ENCODE data around the gene POMZP3.
A peak's percentile ranks its signal among the peaks of the same experiment; 100 is the strongest.
"Not testable (repeated sequence)": the region's sequence is repeated elsewhere in the genome, so short reads cannot be mapped to it uniquely, and the experiment has no call there.

POMZP3 gene

DNA sequence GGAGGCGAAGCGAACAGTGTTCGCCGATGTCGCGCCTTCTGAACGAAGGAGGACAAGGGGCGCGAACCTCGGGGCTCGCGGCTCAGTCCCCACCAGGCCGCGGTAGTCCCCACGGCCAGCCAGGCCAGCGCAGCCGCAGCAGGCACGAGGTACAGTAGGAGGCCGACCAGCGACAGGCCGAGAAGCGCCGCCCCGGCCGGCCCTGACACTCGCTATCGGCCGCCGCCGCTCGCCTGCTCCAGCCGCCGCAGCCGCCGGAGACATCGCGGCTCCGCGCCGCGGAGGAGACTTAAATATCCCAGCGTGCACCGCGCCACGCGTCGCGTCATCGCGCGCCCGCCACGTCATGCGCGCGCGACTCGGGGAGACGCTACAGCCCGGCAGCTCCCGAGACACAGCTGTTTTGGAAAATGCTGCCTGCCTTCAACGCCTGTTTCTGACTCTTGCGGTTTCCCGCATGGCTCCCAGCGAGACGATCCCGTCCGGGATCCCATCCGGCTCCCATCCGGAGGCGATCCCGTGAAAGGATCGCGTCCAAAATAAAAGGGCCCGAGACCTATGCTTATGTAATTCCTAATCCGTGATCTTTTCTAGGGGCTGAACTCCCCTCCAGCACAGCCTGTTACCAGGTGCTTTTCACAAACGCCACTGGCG is at the start of gene POMZP3:
TSS of gene POMZP3 (minus strand) at position 291 of the 654 bp plus-strand sequence. CDS start 1,215 bp downstream, outside the sequence.
- peak; percentile 25 for DNase-seq (ENCODE audit: low spot score)

DNA sequence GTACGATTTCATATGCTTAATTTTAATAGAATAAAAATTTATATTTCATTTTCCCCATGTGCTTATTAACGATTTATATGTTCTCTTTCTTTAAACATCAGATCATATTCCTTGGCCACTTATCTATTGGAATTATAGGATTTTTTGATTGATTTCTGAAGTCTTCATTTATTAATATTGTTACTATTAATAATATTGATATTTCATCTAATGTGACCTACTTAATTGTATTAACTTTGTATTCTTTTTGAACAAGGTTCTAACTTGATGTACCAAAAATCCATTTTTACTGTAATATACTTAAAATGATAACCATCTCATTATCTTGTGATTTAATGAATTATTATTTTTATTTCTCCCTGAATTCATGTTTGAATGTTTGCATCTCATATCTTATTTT is 48.7 kb upstream of the POMZP3 start:
- not testable (repeated sequence) for DNase-seq (ENCODE audit: low spot score)

DNA sequence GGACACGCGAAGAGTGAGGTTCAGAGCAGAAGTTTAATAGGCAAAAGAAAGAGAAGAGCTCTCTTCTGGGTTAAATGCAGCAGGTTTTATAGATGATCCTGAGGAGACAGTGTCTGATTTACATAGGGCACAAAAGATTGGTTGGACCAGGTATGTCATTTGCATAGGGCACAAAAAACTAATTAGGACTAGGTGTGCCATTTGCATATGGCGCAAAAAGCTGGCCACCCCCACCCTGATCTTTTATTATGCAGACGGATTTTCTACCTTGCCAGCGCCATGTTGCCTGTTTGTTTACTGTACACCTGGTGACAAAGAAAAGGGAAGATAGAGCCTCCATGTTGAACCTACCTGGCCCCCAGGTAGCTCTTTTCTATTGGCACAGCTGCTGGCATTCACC is 46.3 kb upstream of the POMZP3 start:
- not testable (repeated sequence) for DNase-seq (ENCODE audit: low spot score)

GRCh38 chr7:76659212-76659611 is 32.1 kb upstream of the POMZP3 start:
- not testable (repeated sequence) for DNase-seq (ENCODE audit: low spot score)

DNA sequence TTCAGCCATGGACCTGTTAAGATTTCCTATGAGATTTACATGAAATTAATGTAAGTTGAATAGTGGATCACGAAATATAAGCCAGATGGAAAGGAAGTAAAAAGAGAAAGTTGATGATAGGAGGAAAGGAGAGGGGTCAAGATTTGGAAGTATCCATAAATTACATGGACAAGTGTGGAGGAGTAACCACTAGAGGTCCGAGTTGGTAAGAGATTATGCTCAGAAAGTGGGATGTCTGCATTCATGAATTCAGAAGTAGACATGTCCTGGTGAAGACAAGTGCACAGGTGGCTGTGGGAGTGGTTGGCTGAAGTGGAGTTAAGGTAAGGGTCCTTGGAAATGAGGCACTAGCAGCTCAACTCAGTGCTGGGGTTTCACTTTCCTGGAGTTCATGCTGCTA is 29.3 kb upstream of the POMZP3 start:
- DNase-seq (ENCODE audit: low spot score), result not testable (repeated sequence)

DNA sequence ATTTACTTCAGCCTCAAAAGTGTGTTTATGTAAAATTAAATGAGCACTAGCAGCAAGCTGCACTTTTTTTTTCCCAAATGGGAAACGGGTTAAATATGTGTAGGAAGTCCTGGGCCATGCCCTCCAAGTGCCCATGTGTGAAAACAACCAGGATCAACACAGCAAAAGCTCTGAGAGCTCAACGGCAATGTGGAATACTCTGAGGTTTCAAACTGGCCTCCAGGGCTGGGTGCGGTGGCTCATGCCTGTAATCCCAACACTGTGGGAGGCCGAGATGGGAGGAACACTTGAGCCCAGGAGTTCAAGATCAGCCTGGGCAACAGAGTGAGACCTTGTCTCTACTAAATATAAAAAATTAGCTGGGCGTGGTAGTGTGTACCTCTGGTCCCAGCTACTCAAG is 15.5 kb upstream of the POMZP3 start:
- DNase-seq (ENCODE audit: low spot score), result not testable (repeated sequence)

DNA sequence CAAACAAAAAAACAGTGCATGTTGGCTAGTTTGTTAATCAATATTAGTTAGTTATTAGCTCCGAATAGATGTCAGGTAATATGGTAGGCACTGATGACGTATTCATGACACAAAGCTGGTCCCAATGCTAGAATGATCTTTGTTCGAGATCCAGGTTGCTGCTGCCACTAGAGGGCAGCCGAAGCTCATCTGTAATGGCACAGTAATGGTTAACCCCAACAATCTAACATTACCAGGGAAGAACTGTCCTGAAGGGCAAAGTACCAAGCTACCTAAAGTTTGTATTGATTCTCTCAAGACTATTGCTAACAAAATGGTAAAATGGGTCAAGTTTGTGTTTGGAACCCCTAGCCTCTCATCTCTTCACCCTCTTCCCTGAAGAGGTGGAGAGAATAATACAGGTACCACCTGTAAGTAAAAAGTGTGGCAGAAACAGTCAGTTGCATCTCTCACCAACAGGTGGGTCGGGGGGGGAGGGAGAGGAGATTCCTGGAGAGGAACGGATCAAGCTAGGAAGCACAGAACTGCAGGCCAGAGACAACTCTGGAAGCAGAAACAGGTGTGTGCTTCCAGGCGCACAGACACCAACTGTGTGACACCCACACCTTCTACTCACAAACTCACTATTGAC is 10.1 kb upstream of the POMZP3 start:
- not testable (repeated sequence) for DNase-seq (ENCODE audit: low spot score)

GRCh38 chr7:76626581-76626980 is 498 bp downstream of the POMZP3 start:
- DNase-seq (ENCODE audit: low spot score), result not testable (repeated sequence)

GRCh38 chr7:76619439-76620190 is 7.5 kb downstream of the POMZP3 start:
- DNase-seq (ENCODE audit: low spot score), result not testable (repeated sequence)

- not testable (repeated sequence) for DNase-seq (ENCODE audit: low spot score)
Observed at GRCh38 chr7:76613783-76614182, 13.3 kb downstream of the POMZP3 start.

DNA sequence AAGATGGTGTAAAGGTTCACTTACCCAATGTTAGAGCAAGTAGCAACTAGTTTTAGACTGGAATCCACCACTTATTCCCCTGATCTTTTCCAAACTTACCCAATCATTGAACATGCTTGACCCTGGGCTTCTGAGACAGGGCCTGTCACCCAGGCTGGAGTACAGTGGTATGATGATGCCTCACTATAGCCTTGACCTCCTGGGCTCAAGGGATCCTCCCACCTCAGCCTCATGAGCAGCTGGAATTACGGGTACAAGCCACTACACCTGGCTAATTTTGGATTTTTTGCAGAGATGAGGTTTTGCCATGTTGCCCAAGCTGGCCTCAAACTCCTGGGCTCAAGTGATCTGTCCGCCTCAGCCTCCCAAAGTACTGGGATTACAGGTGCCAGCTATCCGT is 14.8 kb downstream of the POMZP3 start:
- not testable (repeated sequence) for DNase-seq (ENCODE audit: low spot score)

DNA sequence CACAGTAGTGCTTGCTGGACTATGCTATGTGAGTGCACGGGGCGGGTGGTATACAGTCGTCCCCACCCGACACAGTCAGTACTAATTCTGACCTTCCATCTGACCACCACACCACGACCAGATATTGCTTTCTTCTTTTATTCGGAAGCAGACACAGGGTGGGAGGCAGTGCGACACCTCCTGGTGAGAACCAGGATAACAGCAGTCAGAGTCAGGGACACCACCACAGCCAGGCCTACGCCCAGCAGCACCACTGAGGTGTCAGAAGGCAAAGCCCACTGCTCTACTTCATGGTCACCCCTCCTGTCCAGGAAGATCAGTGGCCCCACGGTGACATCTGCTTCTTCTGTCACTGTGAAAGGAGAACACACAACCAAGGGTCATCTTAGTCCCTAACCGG is 17.2 kb downstream of the POMZP3 start:
- not testable (repeated sequence) for DNase-seq (ENCODE audit: low spot score)

GRCh38 chr7:76608469-76608868 is 18.6 kb downstream of the POMZP3 start:
- DNase-seq (ENCODE audit: low spot score), result not testable (repeated sequence)

- DNase-seq (ENCODE audit: low spot score), result peak; percentile 55
Observed at GRCh38 chr7:76606027-76606426, 21.1 kb downstream of the POMZP3 start.

GRCh38 chr7:76600650-76601049 is 26.4 kb downstream of the POMZP3 start:
- not testable (repeated sequence) for DNase-seq (ENCODE audit: low spot score)

- DNase-seq (ENCODE audit: low spot score), result not testable (repeated sequence)
Observed at GRCh38 chr7:76600116-76600482, 27.0 kb downstream of the POMZP3 start.

DNA sequence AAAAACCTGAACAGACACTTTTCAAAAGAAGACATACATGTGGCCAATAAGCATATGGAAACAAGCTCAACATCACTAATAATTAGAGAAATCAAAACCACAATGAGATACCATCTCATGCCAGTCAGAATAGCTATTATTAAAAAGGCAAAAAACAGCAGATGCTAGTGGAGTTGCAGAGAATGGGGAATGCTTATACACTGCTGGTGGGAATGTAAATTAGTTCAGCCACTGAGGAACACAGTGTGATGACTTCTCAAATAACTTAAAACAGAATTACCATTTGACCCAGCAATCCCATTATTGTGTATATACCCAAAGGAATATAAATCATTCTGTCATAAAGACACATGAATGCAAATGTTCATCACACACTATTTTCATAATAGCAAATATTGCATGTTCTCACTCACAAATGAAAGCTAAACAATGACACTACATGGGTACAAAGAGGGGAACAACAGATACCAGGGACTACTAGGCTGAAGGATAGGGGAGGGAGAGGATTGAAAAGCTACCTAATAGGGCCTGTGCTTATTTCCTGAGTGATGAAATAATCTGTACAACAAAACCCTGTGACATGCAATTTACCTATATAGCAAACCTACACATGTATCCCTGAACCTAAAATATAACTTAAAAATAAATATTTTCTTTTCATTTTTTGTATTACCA is 28.4 kb downstream of the POMZP3 start:
- DNase-seq (ENCODE audit: low spot score), result not testable (repeated sequence)

DNA sequence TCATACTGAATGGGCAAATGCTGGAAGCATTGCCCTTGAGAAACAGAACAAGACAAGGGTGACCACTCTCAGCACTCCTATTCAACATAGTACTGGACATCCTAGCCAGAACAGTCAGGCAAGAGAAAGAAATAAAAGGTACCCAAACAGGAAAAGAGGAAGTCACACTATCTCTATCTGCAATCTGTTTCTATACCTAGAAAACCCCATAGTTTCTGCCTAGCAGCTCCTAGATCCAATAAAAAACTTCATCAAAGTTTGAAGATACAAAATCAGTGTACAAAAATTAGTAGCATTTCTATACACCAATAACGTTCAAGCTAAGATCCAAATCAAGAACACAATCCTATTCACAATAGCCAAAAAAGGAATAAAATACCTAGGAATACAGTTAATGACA is 29.8 kb downstream of the POMZP3 start:
- DNase-seq (ENCODE audit: low spot score), result not testable (repeated sequence)

DNA sequence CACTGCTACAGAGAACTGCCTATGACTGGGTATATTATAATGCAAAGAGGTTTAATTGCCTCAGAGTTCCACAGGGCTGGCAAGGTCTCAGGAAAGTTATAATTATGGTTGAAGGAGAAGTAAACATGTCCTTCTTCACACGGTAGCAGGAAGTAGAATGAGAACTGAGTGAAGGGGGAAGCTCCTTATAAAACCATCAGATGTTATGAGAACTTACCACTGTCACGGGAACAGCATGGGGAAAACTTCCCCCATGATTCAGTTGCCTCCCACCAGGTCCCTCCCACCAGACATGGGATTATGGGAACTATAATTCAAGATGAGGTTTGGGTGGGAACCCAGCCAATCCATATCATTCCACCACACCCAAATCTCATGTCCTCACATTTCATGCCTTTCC is 34.4 kb downstream of the POMZP3 start:
- DNase-seq (ENCODE audit: low spot score), result not testable (repeated sequence)

DNA sequence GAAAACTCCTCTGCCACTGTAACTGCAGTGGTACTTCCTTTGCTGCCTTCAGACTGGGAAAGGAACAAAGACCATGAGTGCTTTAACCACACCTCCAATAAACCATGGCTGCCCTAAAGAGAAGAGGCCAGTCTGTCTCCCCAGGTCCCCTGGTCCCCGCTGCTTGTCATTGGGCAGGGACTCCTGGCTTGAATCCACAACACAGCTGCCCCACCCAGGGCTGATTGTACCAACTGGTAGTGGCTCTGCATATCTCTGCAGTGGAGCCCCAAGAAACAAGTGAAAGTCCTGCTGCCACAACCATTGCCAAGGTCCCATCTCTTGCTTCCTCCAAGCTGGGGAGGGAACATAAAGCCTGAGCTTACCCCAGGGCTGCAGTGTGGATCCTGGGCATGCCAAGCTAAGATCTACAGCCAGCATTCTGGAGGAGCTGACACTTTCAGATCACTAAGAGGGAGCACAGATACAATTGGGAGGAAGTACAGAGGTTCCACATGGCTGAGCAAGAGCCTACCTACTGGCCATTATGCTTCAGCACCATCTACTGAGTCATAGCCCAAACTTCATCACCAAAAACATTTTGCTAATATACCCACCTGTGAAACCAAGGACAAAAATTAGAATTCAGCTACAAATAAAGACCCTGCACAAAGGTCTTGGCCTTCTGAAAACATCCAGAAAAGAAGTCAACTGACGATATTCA is 35.3 kb downstream of the POMZP3 start:
- DNase-seq (ENCODE audit: low spot score), result not testable (repeated sequence)

DNA sequence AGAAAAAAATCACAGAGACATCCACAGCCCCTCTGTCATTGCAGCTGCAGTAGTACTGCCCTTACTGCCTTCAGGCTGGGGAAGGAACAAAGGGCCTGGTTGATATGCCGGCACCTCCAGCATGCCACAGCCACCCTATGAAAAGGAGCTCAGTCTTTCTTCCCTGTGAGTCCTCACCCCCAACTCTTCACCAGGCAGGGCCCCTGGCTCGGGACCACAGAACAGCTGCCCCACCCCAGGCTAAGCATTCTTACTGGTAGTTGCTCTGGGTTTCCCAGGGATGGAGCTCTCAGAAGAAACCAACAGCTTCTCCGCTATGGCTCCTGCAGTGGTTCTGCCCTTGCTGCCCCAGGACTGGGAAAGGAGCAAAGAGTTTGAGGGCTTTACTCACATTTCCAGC is 36.0 kb downstream of the POMZP3 start:
- DNase-seq (ENCODE audit: low spot score), result not testable (repeated sequence)

- not testable (repeated sequence) for DNase-seq (ENCODE audit: low spot score)
Observed at GRCh38 chr7:76588586-76588985, 38.5 kb downstream of the POMZP3 start.

All from CD4-positive, alpha-beta T cell treated with Interleukin-15 for 4 hours (primary cell).